SK-N-MC (cell line): ENCODE data around the gene HPS3.

Experiments
- EZH2 ChIP-seq: fragments of 200-600 bp; sonication (generic); IDR thresholded peaks from one replicate; pipeline ENCODE4 v1.6.1; 2017; ENCODE audit warnings: antibody characterized with exemption
- POLR2AphosphoS5 ChIP-seq: IDR thresholded peaks from 2 replicates; pipeline ENCODE4 v1.6.1; 2012; ENCODE audit warnings: mild to moderate bottlenecking, low read depth, low read length, borderline replicate concordance

- TF ChIP-seq EZH2 (no peak), POLR2AphosphoS5 (no peak)
These were observed 41.2 kb downstream of the HPS3 start for GRCh38 chr3:149170672-149171071.
